Hepatocyte (in vitro differentiated cells): Measurements from ENCODE around the gene YEATS2. TPM values are rescaled to one million over a fixed set of nuclear protein-coding genes. Genes with fewer than 3 reads are reported as not detected.
"Not testable (repeated sequence)": the region's sequence is repeated elsewhere in the genome, so short reads cannot be mapped to it uniquely, and the experiment has no call there.

Experiments used
- DNase-seq: peaks from one replicate; pipeline ENCODE4 v3.0.0-alpha.2; 2016; ENCODE audit warnings: low spot score
- H2AFZ ChIP-seq: fragments of 200-600 bp; sonication (generic); 2 replicates; pipeline ENCODE4 v1.6.0; 2016; ENCODE audit warnings: antibody characterized with exemption, mild to moderate bottlenecking
- H3K27ac ChIP-seq: fragments of 200-600 bp; sonication (generic); 2 replicates; pipeline ENCODE4 v1.5.1; 2016; ENCODE audit warnings: mild to moderate bottlenecking
- H3K27me3 ChIP-seq: fragments of 200-600 bp; sonication (generic); 2 replicates; pipeline ENCODE4 v1.6.1; 2016
- H3K36me3 ChIP-seq: fragments of 200-600 bp; sonication (generic); replicated peaks from 2 replicates; pipeline ENCODE4 v1.5.1; 2016; ENCODE audit warnings: low read depth; ENCODE audit not compliant: insufficient read depth
- H3K4me1 ChIP-seq: fragments of 200-600 bp; sonication (generic); 2 replicates; pipeline ENCODE4 v1.5.1; 2016; ENCODE audit warnings: mild to moderate bottlenecking, moderate library complexity; ENCODE audit not compliant: insufficient read depth
- H3K4me2 ChIP-seq: fragments of 200-600 bp; sonication (generic); 2 replicates; pipeline ENCODE4 v1.6.0; 2016
- H3K4me3 ChIP-seq: fragments of 200-600 bp; sonication (generic); 2 replicates; pipeline ENCODE4 v1.5.1; 2016; ENCODE audit warnings: mild to moderate bottlenecking
- H3K79me2 ChIP-seq: fragments of 200-600 bp; sonication (generic); 2 replicates; pipeline ENCODE4 v1.6.0; 2017; ENCODE audit warnings: mild to moderate bottlenecking
- H3K9me2 ChIP-seq: fragments of 200-600 bp; sonication (generic); replicated peaks from 2 replicates; pipeline ENCODE4 v1.6.0; 2017; ENCODE audit warnings: mild to moderate bottlenecking; ENCODE audit not compliant: insufficient read depth
- H3K9me3 ChIP-seq: fragments of 200-600 bp; sonication (generic); 2 replicates; pipeline ENCODE4 v1.5.1; 2016; ENCODE audit warnings: low read depth, mild to moderate bottlenecking
- H4K20me1 ChIP-seq: fragments of 200-600 bp; sonication (generic); 2 replicates; pipeline ENCODE4 v1.6.0; 2016; ENCODE audit warnings: mild to moderate bottlenecking; ENCODE audit not compliant: insufficient read depth, poor library complexity, severe bottlenecking
- EZH2 ChIP-seq: fragments of 200-600 bp; sonication (generic); IDR thresholded peaks from 2 replicates; pipeline ENCODE4 v1.6.1; 2016; ENCODE audit warnings: antibody characterized with exemption, mild to moderate bottlenecking, borderline replicate concordance
- EZH2phosphoT487 ChIP-seq: fragments of 200-600 bp; sonication (generic); IDR thresholded peaks from one replicate; pipeline ENCODE4 v1.6.1; 2018; ENCODE audit warnings: antibody characterized with exemption, mild to moderate bottlenecking, low read depth, moderate library complexity; ENCODE audit not compliant: unreplicated experiment, severe bottlenecking
- WGBS: methylation state at CpG from one replicate; pipeline ENCODE4 v1.1.6; 2016; ENCODE audit warnings: low lambda C conversion rate; ENCODE audit errors: missing lambda C conversion rate; 5-methylcytosine and 5-hydroxymethylcytosine counted together
- polyA plus RNA-seq: library from polyadenylated mRNA; unstranded; fragments of >200 nt; fragmentation: Nextera tagmentation; extraction: Ambion mirVana; gene quantifications from 2 replicates; pipeline ENCODE4 v1.2.1, GENCODE V29; 2016
- total RNA-seq: library from RNA; depleted of rRNA; stranded (reverse); fragments of >200 nt; gene quantifications from 2 replicates; pipeline ENCODE4 v1.2.3, GENCODE V29; 2014
- TF ChIP-seq, protein P1 (sequence below): fragments of 200-600 bp; sonication (generic); IDR thresholded peaks from 2 replicates; pipeline ENCODE4 v1.5.1; 2016; ENCODE audit warnings: antibody characterized with exemption, mild to moderate bottlenecking; ENCODE audit not compliant: poor library complexity

Gene YEATS2
- total and polyA plus RNA-seq, 2 experiments from 2014 or later = 12.5 to 21.5 TPM

- Histone ChIP-seq H3K27me3 (no peaks in the 10 kb centered on the region), H3K9me3 (no peaks in the 10 kb centered on the region), H4K20me1 (no peaks in the 10 kb centered on the region), H3K27ac (no peak overlapping the region), H3K9me2 (no peaks in the 10 kb centered on the region), H3K36me3 (no peaks in the 10 kb centered on the region), H3K4me3 (no peak overlapping the region), H3K79me2 (no peaks in the 10 kb centered on the region), H2AFZ (no peak overlapping the region), H3K4me2 (no peak overlapping the region), H3K4me1 (peaks cover 18% of the 10 kb centered on the region)
- TF ChIP-seq, protein P1, sequence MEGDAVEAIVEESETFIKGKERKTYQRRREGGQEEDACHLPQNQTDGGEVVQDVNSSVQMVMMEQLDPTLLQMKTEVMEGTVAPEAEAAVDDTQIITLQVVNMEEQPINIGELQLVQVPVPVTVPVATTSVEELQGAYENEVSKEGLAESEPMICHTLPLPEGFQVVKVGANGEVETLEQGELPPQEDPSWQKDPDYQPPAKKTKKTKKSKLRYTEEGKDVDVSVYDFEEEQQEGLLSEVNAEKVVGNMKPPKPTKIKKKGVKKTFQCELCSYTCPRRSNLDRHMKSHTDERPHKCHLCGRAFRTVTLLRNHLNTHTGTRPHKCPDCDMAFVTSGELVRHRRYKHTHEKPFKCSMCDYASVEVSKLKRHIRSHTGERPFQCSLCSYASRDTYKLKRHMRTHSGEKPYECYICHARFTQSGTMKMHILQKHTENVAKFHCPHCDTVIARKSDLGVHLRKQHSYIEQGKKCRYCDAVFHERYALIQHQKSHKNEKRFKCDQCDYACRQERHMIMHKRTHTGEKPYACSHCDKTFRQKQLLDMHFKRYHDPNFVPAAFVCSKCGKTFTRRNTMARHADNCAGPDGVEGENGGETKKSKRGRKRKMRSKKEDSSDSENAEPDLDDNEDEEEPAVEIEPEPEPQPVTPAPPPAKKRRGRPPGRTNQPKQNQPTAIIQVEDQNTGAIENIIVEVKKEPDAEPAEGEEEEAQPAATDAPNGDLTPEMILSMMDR = no peak
- TF ChIP-seq EZH2 (no peak), EZH2phosphoT487 (no peak)
- 94% methylated on average over 9 of the region's 9 CpGs for WGBS
- no peak for DNase-seq
Observed at GRCh38 chr3:183769453-183769852, 71.9 kb downstream of the YEATS2 start.

- no peaks in the 10 kb centered on the region for H3K36me3 ChIP-seq
- no peaks in the 10 kb centered on the region for H3K27me3 ChIP-seq
- H3K79me2 ChIP-seq = no peaks in the 10 kb centered on the region
- no peaks in the 10 kb centered on the region for H3K9me2 ChIP-seq
- no peaks in the 10 kb centered on the region for H3K9me3 ChIP-seq
- H4K20me1 ChIP-seq = no peaks in the 10 kb centered on the region
- H3K4me2 ChIP-seq = no peak overlapping the region
- no peak overlapping the region for H3K27ac ChIP-seq
- no peaks in the 10 kb centered on the region for H3K4me1 ChIP-seq
- no peak overlapping the region for H2AFZ ChIP-seq
- no peak overlapping the region for H3K4me3 ChIP-seq
- 91% methylated on average over 3 of the region's 3 CpGs for WGBS
- DNase-seq = no peak
- no peak for TF ChIP-seq EZH2
- TF ChIP-seq, protein P1 = no peak
- TF ChIP-seq EZH2phosphoT487 = no peak
Observed at GRCh38 chr3:183774631-183775030, 77.0 kb downstream of the YEATS2 start.

DNA sequence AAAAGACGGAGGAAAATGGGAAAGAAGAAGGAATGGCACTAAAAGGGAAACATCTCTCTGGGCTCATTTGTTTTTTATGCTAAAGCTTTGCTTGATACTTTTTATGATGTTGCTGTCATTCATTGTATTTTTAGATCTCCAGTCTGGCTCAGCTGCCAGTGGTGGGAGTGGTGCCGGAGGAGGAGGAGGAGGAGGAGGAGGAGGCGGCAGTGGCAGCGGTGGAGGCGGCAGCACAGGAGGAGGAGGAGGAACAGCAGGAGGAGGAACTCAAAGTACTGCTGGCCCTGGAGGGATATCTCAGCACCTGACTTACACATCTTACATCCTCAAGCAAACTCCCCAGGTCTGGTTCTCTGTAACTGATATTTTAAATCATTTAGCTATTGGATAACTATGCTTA is 78.2 kb downstream of the YEATS2 start:
- WGBS = 86% methylated on average over 5 of the region's 5 CpGs
- H3K27ac ChIP-seq = no peak overlapping the region
- H3K4me3 ChIP-seq = no peak overlapping the region
- no peak for DNase-seq
- no peaks in the 10 kb centered on the region for H3K9me2 ChIP-seq
- TF ChIP-seq EZH2phosphoT487 = no peak
- TF ChIP-seq EZH2 = no peak
- TF ChIP-seq, protein P1 = no peak
- H3K27me3 ChIP-seq = no peaks in the 10 kb centered on the region
- no peaks in the 10 kb centered on the region for H4K20me1 ChIP-seq
- no peak overlapping the region for H2AFZ ChIP-seq
- H3K4me1 ChIP-seq = no peaks in the 10 kb centered on the region
- no peaks in the 10 kb centered on the region for H3K79me2 ChIP-seq
- H3K9me3 ChIP-seq = no peaks in the 10 kb centered on the region
- no peaks in the 10 kb centered on the region for H3K36me3 ChIP-seq
- H3K4me2 ChIP-seq = no peak overlapping the region

DNA sequence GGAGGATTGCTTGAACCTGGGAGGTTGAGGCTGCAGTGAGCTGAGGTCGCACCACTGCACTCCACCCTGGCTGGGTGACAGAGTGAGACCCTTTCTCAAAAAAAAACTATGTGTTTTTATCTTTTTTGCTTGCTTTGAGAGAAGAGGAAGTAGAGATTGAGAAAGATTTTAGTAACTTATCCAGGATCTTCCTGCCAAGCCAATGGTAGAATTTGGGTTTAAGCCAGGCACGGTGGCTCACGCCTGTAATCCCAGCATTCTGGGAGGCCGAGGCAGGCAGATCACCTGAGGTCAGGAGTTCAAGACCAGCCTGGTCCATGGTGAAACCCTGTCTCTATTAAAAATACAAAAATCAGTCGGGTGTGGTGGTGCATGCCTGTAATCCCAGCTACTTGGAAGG is 78.9 kb downstream of the YEATS2 start:
- DNase-seq, H3K79me2 ChIP-seq, H3K4me3 ChIP-seq, H2AFZ ChIP-seq, H3K9me3 ChIP-seq, H3K9me2 ChIP-seq, H3K36me3 ChIP-seq, H3K27ac ChIP-seq, H3K27me3 ChIP-seq, H3K4me1 ChIP-seq, H4K20me1 ChIP-seq, H3K4me2 ChIP-seq: not testable (repeated sequence)
- WGBS = 93% methylated on average over 5 of the region's 5 CpGs
